Measurements from ENCODE around the gene RABGAP1L.

DNA sequence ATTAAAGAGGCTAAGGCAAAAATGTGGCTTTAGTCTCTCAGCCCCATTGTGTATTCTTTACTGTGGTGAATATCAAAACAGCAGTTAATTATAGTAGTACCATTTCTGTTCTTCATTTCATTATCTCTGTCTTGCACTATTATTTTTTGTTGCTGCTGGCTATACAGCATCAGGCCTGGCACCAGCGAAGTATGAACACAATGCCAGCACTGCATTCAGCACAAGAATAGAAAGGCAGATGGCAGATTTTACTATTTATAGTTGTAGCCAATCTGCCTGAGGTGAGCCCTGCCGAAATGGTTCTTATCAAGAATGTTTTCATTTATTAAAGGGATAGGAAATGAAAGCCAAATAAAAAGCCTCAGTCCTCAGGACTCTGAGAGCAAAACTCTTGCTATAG lies 360.5 kb downstream of the RABGAP1L start:
- TF ChIP-seq, protein P1, sequence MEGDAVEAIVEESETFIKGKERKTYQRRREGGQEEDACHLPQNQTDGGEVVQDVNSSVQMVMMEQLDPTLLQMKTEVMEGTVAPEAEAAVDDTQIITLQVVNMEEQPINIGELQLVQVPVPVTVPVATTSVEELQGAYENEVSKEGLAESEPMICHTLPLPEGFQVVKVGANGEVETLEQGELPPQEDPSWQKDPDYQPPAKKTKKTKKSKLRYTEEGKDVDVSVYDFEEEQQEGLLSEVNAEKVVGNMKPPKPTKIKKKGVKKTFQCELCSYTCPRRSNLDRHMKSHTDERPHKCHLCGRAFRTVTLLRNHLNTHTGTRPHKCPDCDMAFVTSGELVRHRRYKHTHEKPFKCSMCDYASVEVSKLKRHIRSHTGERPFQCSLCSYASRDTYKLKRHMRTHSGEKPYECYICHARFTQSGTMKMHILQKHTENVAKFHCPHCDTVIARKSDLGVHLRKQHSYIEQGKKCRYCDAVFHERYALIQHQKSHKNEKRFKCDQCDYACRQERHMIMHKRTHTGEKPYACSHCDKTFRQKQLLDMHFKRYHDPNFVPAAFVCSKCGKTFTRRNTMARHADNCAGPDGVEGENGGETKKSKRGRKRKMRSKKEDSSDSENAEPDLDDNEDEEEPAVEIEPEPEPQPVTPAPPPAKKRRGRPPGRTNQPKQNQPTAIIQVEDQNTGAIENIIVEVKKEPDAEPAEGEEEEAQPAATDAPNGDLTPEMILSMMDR (IDR thresholded peaks at IDR 0.05 in 2 of 3, conservative IDR thresholded peaks at IDR 0.05 in 1 of 3; ENCODE audit: borderline replicate concordance in 1 of 3, insufficient read depth in 1 of 3, low read depth in 2 of 3, low read length in 2 of 3), result no peak
- no peak for TF ChIP-seq FOSL1 (IDR thresholded peaks at IDR 0.05; ENCODE audit: low read depth)
- TF ChIP-seq POLR2AphosphoS5 (IDR thresholded peaks at IDR 0.05; ENCODE audit: low read depth, low read length), result no peak
- TF ChIP-seq TCF7L2 (IDR thresholded peaks at IDR 0.05; ENCODE audit: borderline replicate concordance, extremely low read depth, insufficient read depth, insufficient read length), result no peak

All from HCT116 (cell line).